ENCODE measurements around the gene ZNF594.
"Not testable (repeated sequence)": the region's sequence is repeated elsewhere in the genome, so short reads cannot be mapped to it uniquely, and the experiment has no call there.

The ZNF594 gene

GRCh38 chr17:5164436-5164835 is 27.2 kb downstream of the ZNF594 start:
- Histone ChIP-seq H3K4me2 (no peak overlapping the region), H3K36me3 (ENCODE audit: insufficient read depth) (no peaks in the 10 kb centered on the region), H4K20me1 (ENCODE audit: insufficient read depth) (no peaks in the 10 kb centered on the region), H3K27me3 (ENCODE audit: insufficient read depth, low read depth) (no peaks in the 10 kb centered on the region), H3K79me2 (ENCODE audit: insufficient read depth, low read depth) (no peaks in the 10 kb centered on the region), H3K4me1 (ENCODE audit: low read depth, poor library complexity, severe bottlenecking) (no peaks in the 10 kb centered on the region), H3K9ac (no peak overlapping the region), H2AFZ (ENCODE audit: low read depth) (no peak overlapping the region), H3K27ac (no peak overlapping the region), H3K4me3 (IDR thresholded peaks at IDR 0.05; ENCODE audit: insufficient read depth, low read depth, low read length) (no peak overlapping the region)
- TF ChIP-seq CTCF (conservative IDR thresholded peaks at IDR 0.05; ENCODE audit: low read depth, low read length), result no peak

GRCh38 chr17:5161793-5162192 is 29.9 kb downstream of the ZNF594 start:
- not testable (repeated sequence) for H3K9ac ChIP-seq; H3K4me1 ChIP-seq (ENCODE audit: low read depth, poor library complexity, severe bottlenecking); H3K4me2 ChIP-seq; H3K27ac ChIP-seq; H3K4me3 ChIP-seq (IDR thresholded peaks at IDR 0.05; ENCODE audit: insufficient read depth, low read depth, low read length); H3K36me3 ChIP-seq (ENCODE audit: insufficient read depth); H3K79me2 ChIP-seq (ENCODE audit: insufficient read depth, low read depth); H3K27me3 ChIP-seq (ENCODE audit: insufficient read depth, low read depth); H4K20me1 ChIP-seq (ENCODE audit: insufficient read depth); H2AFZ ChIP-seq (ENCODE audit: low read depth)

GRCh38 chr17:5160702-5161101 is 31.0 kb downstream of the ZNF594 start:
- H3K4me3 ChIP-seq (IDR thresholded peaks at IDR 0.05; ENCODE audit: insufficient read depth, low read depth, low read length); H3K36me3 ChIP-seq (ENCODE audit: insufficient read depth); H3K79me2 ChIP-seq (ENCODE audit: insufficient read depth, low read depth); H4K20me1 ChIP-seq (ENCODE audit: insufficient read depth); H3K4me2 ChIP-seq; H3K27ac ChIP-seq; H2AFZ ChIP-seq (ENCODE audit: low read depth); H3K4me1 ChIP-seq (ENCODE audit: low read depth, poor library complexity, severe bottlenecking); H3K9ac ChIP-seq; H3K27me3 ChIP-seq (ENCODE audit: insufficient read depth, low read depth): not testable (repeated sequence)

- H3K4me2 ChIP-seq; H3K27ac ChIP-seq; H3K79me2 ChIP-seq (ENCODE audit: insufficient read depth, low read depth); H2AFZ ChIP-seq (ENCODE audit: low read depth); H3K4me3 ChIP-seq (IDR thresholded peaks at IDR 0.05; ENCODE audit: insufficient read depth, low read depth, low read length); H4K20me1 ChIP-seq (ENCODE audit: insufficient read depth); H3K36me3 ChIP-seq (ENCODE audit: insufficient read depth); H3K27me3 ChIP-seq (ENCODE audit: insufficient read depth, low read depth); H3K9ac ChIP-seq; H3K4me1 ChIP-seq (ENCODE audit: low read depth, poor library complexity, severe bottlenecking): not testable (repeated sequence)
These were observed 45.5 kb downstream of the ZNF594 start for GRCh38 chr17:5146122-5146521.

GRCh38 chr17:5142877-5143276 is 48.8 kb downstream of the ZNF594 start:
- H4K20me1 ChIP-seq (ENCODE audit: insufficient read depth); H3K4me2 ChIP-seq; H3K36me3 ChIP-seq (ENCODE audit: insufficient read depth); H3K27me3 ChIP-seq (ENCODE audit: insufficient read depth, low read depth); H3K4me1 ChIP-seq (ENCODE audit: low read depth, poor library complexity, severe bottlenecking); H3K4me3 ChIP-seq (IDR thresholded peaks at IDR 0.05; ENCODE audit: insufficient read depth, low read depth, low read length); H2AFZ ChIP-seq (ENCODE audit: low read depth); H3K27ac ChIP-seq; H3K79me2 ChIP-seq (ENCODE audit: insufficient read depth, low read depth); H3K9ac ChIP-seq: not testable (repeated sequence)

GRCh38 chr17:5139458-5139732 is 52.3 kb downstream of the ZNF594 start:
- no peak overlapping the region for H2AFZ ChIP-seq (ENCODE audit: low read depth)
- no peaks in the 10 kb centered on the region for H3K4me1 ChIP-seq (ENCODE audit: low read depth, poor library complexity, severe bottlenecking)
- TF ChIP-seq CTCF (conservative IDR thresholded peaks at IDR 0.05; ENCODE audit: low read depth, low read length), result no peak
- H3K36me3 ChIP-seq (ENCODE audit: insufficient read depth), result no peaks in the 10 kb centered on the region
- no peak overlapping the region for H3K4me2 ChIP-seq
- H3K4me3 ChIP-seq (IDR thresholded peaks at IDR 0.05; ENCODE audit: insufficient read depth, low read depth, low read length), result no peak overlapping the region
- no peaks in the 10 kb centered on the region for H4K20me1 ChIP-seq (ENCODE audit: insufficient read depth)
- H3K79me2 ChIP-seq (ENCODE audit: insufficient read depth, low read depth), result no peaks in the 10 kb centered on the region
- no peaks in the 10 kb centered on the region for H3K27me3 ChIP-seq (ENCODE audit: insufficient read depth, low read depth)
- H3K9ac ChIP-seq, result no peak overlapping the region
- H3K27ac ChIP-seq, result no peak overlapping the region

Measured in KMS-11 (cell line).